Astrocyte (in vitro differentiated cells and primary cell): ENCODE measurements around the gene PTRH1. TPM values are rescaled to one million over a fixed set of nuclear protein-coding genes. Genes with fewer than 3 reads are reported as not detected.
A peak's percentile ranks its signal among the peaks of the same experiment; 100 is the strongest.
"Not testable (repeated sequence)": the region's sequence is repeated elsewhere in the genome, so short reads cannot be mapped to it uniquely, and the experiment has no call there.

ENCODE experiments used
- DNase-seq: peaks from one replicate; pipeline ENCODE4 v3.0.0-alpha.2; 2010; ENCODE audit warnings: low read depth
- FAIRE-seq: peaks from 2 replicates; lab custom pipeline; 2011; peaks lifted over from hg19 to GRCh38; lab: Jason Lieb, UNC
- H2AFZ ChIP-seq: 2 replicates; pipeline ENCODE4 v1.6.0; 2012; ENCODE audit warnings: low read depth, low read length, inconsistent platforms
- H3K27ac ChIP-seq: 2 replicates; pipeline ENCODE4 v1.5.1; 2011; ENCODE audit warnings: low read depth, low read length, inconsistent platforms
- H3K27me3 ChIP-seq: 2 replicates; pipeline ENCODE4 v1.6.0; 2011; ENCODE audit warnings: low read length, inconsistent platforms; ENCODE audit not compliant: insufficient read depth
- H3K36me3 ChIP-seq: 2 replicates; pipeline ENCODE4 v1.5.1; 2011; ENCODE audit warnings: low read length, inconsistent platforms; ENCODE audit not compliant: insufficient read depth
- H3K4me1 ChIP-seq: 2 replicates; pipeline ENCODE4 v1.5.1; 2011; ENCODE audit warnings: low read length, inconsistent platforms; ENCODE audit not compliant: insufficient read depth
- H3K4me2 ChIP-seq: 2 replicates; pipeline ENCODE4 v1.6.0; 2012; ENCODE audit warnings: low read length, inconsistent platforms
- H3K4me3 ChIP-seq: 2 replicates; pipeline ENCODE4 v1.5.1; 2011; ENCODE audit warnings: low read depth, mild to moderate bottlenecking, low read length, inconsistent platforms; ENCODE audit not compliant: insufficient read depth
- H3K79me2 ChIP-seq: 2 replicates; pipeline ENCODE4 v1.6.0; 2012; ENCODE audit warnings: mild to moderate bottlenecking, low read length, inconsistent platforms; ENCODE audit not compliant: insufficient read depth
- H3K9ac ChIP-seq: 2 replicates; pipeline ENCODE4 v1.6.0; 2012; ENCODE audit warnings: mild to moderate bottlenecking, low read length, inconsistent platforms
- H3K9me3 ChIP-seq: 2 replicates; pipeline ENCODE4 v1.5.1; 2012; ENCODE audit warnings: low read depth, mild to moderate bottlenecking, low read length, inconsistent platforms; ENCODE audit not compliant: insufficient read depth
- H4K20me1 ChIP-seq: 2 replicates; pipeline ENCODE4 v1.6.0; 2012; ENCODE audit warnings: low read length, inconsistent platforms; ENCODE audit not compliant: insufficient read depth
- H3K27ac Mint-ChIP-seq: one replicate; pipeline ENCODE4 v1.8.0; 2021; ENCODE audit warnings: mild to moderate bottlenecking, mixed read lengths; ENCODE audit not compliant: unreplicated experiment
- H3K27me3 Mint-ChIP-seq: one replicate; pipeline ENCODE4 v1.8.0; 2021; ENCODE audit warnings: low read depth, mixed read lengths; ENCODE audit not compliant: unreplicated experiment
- H3K36me3 Mint-ChIP-seq: one replicate; pipeline ENCODE4 v1.8.0; 2021; ENCODE audit warnings: low read depth, mixed read lengths; ENCODE audit not compliant: unreplicated experiment
- H3K4me1 Mint-ChIP-seq: one replicate; pipeline ENCODE4 v1.8.0; 2021; ENCODE audit warnings: low read depth, mixed read lengths; ENCODE audit not compliant: unreplicated experiment
- H3K4me3 Mint-ChIP-seq: one replicate; pipeline ENCODE4 v1.8.0; 2021; ENCODE audit warnings: mild to moderate bottlenecking, moderate library complexity, mixed read lengths; ENCODE audit not compliant: unreplicated experiment
- H3K9me3 Mint-ChIP-seq: one replicate; pipeline ENCODE4 v1.8.0; 2021; ENCODE audit warnings: mild to moderate bottlenecking, mixed read lengths; ENCODE audit not compliant: unreplicated experiment
- EZH2 ChIP-seq: IDR thresholded peaks from 2 replicates; pipeline ENCODE4 v1.6.1; 2012; ENCODE audit warnings: mild to moderate bottlenecking, low read length, inconsistent platforms; ENCODE audit not compliant: insufficient read depth
- total RNA-seq: library from RNA; stranded (reverse); gene quantifications from 2 replicates; pipeline ENCODE4 v1.2.1, GENCODE V29; 2021
- TF ChIP-seq, protein P1 (sequence below): IDR thresholded peaks from 2 replicates; pipeline ENCODE4 v1.5.1; 2011; ENCODE audit warnings: low read depth, mild to moderate bottlenecking, inconsistent platforms, low read length, moderate library complexity; ENCODE audit not compliant: insufficient read depth

PTRH1 gene
- total RNA-seq, 1 donor from 2014 or later = 9.9 TPM

GRCh38 chr9:127758843-127759242 lies 43.4 kb upstream of the PTRH1 start:
- Mint-ChIP-seq H3K4me3 (peak overlapping the region; percentile 50), H3K27me3 (peaks cover 23% of the 10 kb centered on the region), H3K4me1 (peaks cover 16% of the 10 kb centered on the region), H3K27ac (no peak overlapping the region), H3K9me3 (no peaks in the 10 kb centered on the region), H3K36me3 (no peaks in the 10 kb centered on the region)
- Histone ChIP-seq H3K9me3 (no peaks in the 10 kb centered on the region), H2AFZ (no peak overlapping the region), H3K36me3 (no peaks in the 10 kb centered on the region), H3K27ac (no peak overlapping the region), H3K9ac (no peak overlapping the region), H3K79me2 (no peaks in the 10 kb centered on the region), H4K20me1 (no peaks in the 10 kb centered on the region), H3K27me3 (peaks cover 7% of the 10 kb centered on the region), H3K4me1 (no peaks in the 10 kb centered on the region), H3K4me2 (no peak overlapping the region), H3K4me3 (no peak overlapping the region)
- FAIRE-seq (no peak), DNase-seq (no peak)
- TF ChIP-seq, protein P1, sequence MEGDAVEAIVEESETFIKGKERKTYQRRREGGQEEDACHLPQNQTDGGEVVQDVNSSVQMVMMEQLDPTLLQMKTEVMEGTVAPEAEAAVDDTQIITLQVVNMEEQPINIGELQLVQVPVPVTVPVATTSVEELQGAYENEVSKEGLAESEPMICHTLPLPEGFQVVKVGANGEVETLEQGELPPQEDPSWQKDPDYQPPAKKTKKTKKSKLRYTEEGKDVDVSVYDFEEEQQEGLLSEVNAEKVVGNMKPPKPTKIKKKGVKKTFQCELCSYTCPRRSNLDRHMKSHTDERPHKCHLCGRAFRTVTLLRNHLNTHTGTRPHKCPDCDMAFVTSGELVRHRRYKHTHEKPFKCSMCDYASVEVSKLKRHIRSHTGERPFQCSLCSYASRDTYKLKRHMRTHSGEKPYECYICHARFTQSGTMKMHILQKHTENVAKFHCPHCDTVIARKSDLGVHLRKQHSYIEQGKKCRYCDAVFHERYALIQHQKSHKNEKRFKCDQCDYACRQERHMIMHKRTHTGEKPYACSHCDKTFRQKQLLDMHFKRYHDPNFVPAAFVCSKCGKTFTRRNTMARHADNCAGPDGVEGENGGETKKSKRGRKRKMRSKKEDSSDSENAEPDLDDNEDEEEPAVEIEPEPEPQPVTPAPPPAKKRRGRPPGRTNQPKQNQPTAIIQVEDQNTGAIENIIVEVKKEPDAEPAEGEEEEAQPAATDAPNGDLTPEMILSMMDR = no peak
- TF ChIP-seq EZH2 = no peak

DNA sequence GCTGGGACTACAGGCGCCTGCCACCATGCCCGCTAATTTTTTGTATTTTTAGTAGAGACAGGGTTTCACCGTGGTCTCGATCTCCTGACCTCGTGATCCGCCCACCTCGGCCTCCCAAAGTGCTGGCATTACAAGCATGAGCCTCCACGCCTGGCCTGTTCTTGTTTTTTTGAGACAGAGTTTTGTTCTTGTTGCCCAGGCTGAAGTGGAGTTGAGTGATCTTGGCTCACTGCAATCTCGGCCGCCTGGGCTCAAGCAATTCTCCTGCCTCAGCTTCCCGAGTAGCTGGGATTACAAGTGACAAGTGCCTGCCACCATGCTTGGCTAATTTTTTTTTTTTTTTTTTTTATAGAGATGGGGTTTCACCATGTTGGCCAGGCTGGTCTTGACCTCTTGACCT lies 41.3 kb upstream of the PTRH1 start:
- H3K4me3 Mint-ChIP-seq, H2AFZ ChIP-seq, H3K4me2 ChIP-seq, H3K9me3 Mint-ChIP-seq, H3K36me3 ChIP-seq, H3K4me3 ChIP-seq, DNase-seq, H3K27ac Mint-ChIP-seq, H3K9ac ChIP-seq, H3K9me3 ChIP-seq, H3K4me1 ChIP-seq, FAIRE-seq, H3K79me2 ChIP-seq, H3K27ac ChIP-seq, H3K4me1 Mint-ChIP-seq, H3K36me3 Mint-ChIP-seq: not testable (repeated sequence)
- H3K27me3 Mint-ChIP-seq = peaks cover 26% of the 10 kb centered on the region
- H3K27me3 ChIP-seq = peaks cover 18% of the 10 kb centered on the region
- peaks cover 11% of the 10 kb centered on the region for H4K20me1 ChIP-seq

DNA sequence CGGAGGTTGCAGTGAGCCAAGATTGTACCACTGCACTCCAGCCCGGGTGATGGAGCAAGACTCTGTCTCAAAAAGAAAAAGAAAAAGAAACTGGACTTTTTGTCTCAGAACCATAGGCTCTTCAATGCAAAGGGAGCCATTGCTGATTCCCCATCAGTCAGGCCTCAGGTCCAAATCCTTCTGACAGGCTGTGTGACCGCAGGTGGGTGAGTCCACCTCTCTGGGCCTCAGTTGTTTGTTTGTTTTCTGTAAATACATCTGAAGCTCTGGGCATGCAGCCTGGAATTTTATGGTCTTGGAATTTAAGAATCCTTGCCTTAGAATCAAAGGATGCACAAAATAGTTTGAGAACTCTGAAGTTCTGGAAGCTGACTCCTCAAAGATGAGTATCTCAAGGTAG lies 40.8 kb upstream of the PTRH1 start:
- H3K27ac Mint-ChIP-seq = no peak overlapping the region
- Histone ChIP-seq H4K20me1 (peaks cover 16% of the 10 kb centered on the region), H3K4me3 (no peak overlapping the region), H3K9me3 (no peaks in the 10 kb centered on the region), H3K27me3 (peaks cover 18% of the 10 kb centered on the region), H3K79me2 (no peaks in the 10 kb centered on the region), H3K36me3 (no peaks in the 10 kb centered on the region), H3K4me1 (no peaks in the 10 kb centered on the region), H2AFZ (no peak overlapping the region), H3K9ac (no peak overlapping the region), H3K27ac (no peak overlapping the region), H3K4me2 (no peak overlapping the region)
- FAIRE-seq (no peak), DNase-seq (no peak)
- peaks cover 31% of the 10 kb centered on the region for H3K27me3 Mint-ChIP-seq
- no peak for TF ChIP-seq EZH2
- TF ChIP-seq, protein P1 = no peak
- H3K4me1 Mint-ChIP-seq = peaks cover 7% of the 10 kb centered on the region
- no peaks in the 10 kb centered on the region for H3K36me3 Mint-ChIP-seq
- no peaks in the 10 kb centered on the region for H3K9me3 Mint-ChIP-seq
- no peak overlapping the region for H3K4me3 Mint-ChIP-seq
